Jurkat, Clone E6-1 (cell line): Measurements from ENCODE around the gene ULK4.

ENCODE experiments used
- DNase-seq: peaks from one replicate; pipeline ENCODE4 v3.0.0-alpha.2; 2011; ENCODE audit warnings: low read depth, low spot score
- H3K4me3 ChIP-seq: 2 replicates; pipeline ENCODE4 v1.5.1; 2011; ENCODE audit warnings: mild to moderate bottlenecking, low read length, control low read depth, moderate library complexity

ULK4 gene

GRCh38 chr3:41362638-41363559 is 599.0 kb downstream of the ULK4 start:
- no peak for DNase-seq

GRCh38 chr3:41357271-41357670 is 604.6 kb downstream of the ULK4 start:
- no peak for DNase-seq
- H3K4me3 ChIP-seq: no peak overlapping the region

More at GRCh38 chr3:41362638-41363559, 599.0 kb downstream of the ULK4 start:
- no peak overlapping the region for H3K4me3 ChIP-seq

- DNase-seq: no peak
- H3K4me3 ChIP-seq: no peak overlapping the region
Measured at GRCh38 chr3:41356775-41357174, 605.1 kb downstream of the ULK4 start.

GRCh38 chr3:41352510-41352909 is 609.4 kb downstream of the ULK4 start:
- no peak for DNase-seq
- H3K4me3 ChIP-seq: no peak overlapping the region

GRCh38 chr3:41350441-41350840 is 611.5 kb downstream of the ULK4 start:
- H3K4me3 ChIP-seq: no peak overlapping the region
- no peak for DNase-seq

- no peak for DNase-seq
- no peak overlapping the region for H3K4me3 ChIP-seq
Measured at GRCh38 chr3:41348401-41348800, 613.5 kb downstream of the ULK4 start.

- DNase-seq: no peak
- H3K4me3 ChIP-seq: no peak overlapping the region
Measured at GRCh38 chr3:41346698-41347270, 615.1 kb downstream of the ULK4 start.

- H3K4me3 ChIP-seq: no peak overlapping the region
- DNase-seq: no peak
Measured at GRCh38 chr3:41345788-41346187, 616.1 kb downstream of the ULK4 start.

GRCh38 chr3:41339758-41340157 is 622.1 kb downstream of the ULK4 start:
- H3K4me3 ChIP-seq: no peak overlapping the region
- DNase-seq: no peak

GRCh38 chr3:41338276-41338675 is 623.6 kb downstream of the ULK4 start:
- DNase-seq: no peak
- H3K4me3 ChIP-seq: no peak overlapping the region

- H3K4me3 ChIP-seq: no peak overlapping the region
- no peak for DNase-seq
Measured at GRCh38 chr3:41334426-41334825, 627.5 kb downstream of the ULK4 start.

GRCh38 chr3:41331041-41331440 is 630.9 kb downstream of the ULK4 start:
- H3K4me3 ChIP-seq: no peak overlapping the region
- DNase-seq: no peak

- no peak for DNase-seq
Measured at GRCh38 chr3:41330465-41330864, 631.4 kb downstream of the ULK4 start.

GRCh38 chr3:41329881-41330280 is 632.0 kb downstream of the ULK4 start:
- no peak for DNase-seq
- no peak overlapping the region for H3K4me3 ChIP-seq

More at GRCh38 chr3:41330465-41330864, 631.4 kb downstream of the ULK4 start:
- no peak overlapping the region for H3K4me3 ChIP-seq

GRCh38 chr3:41328926-41329325 is 633.0 kb downstream of the ULK4 start:
- no peak overlapping the region for H3K4me3 ChIP-seq
- no peak for DNase-seq

GRCh38 chr3:41327718-41328117 is 634.2 kb downstream of the ULK4 start:
- no peak for DNase-seq
- H3K4me3 ChIP-seq: no peak overlapping the region

GRCh38 chr3:41324156-41324475 is 637.8 kb downstream of the ULK4 start:
- H3K4me3 ChIP-seq: no peak overlapping the region

GRCh38 chr3:41323467-41324155 is 638.3 kb downstream of the ULK4 start:
- no peak for DNase-seq
- no peak overlapping the region for H3K4me3 ChIP-seq

More at GRCh38 chr3:41324156-41324475, 637.8 kb downstream of the ULK4 start:
- no peak for DNase-seq

- H3K4me3 ChIP-seq: no peak overlapping the region
- no peak for DNase-seq
Measured at GRCh38 chr3:41321642-41321980, 640.3 kb downstream of the ULK4 start.

- DNase-seq: no peak
Measured at GRCh38 chr3:41320953-41321641, 640.8 kb downstream of the ULK4 start.

More at GRCh38 chr3:41320953-41321641, 640.8 kb downstream of the ULK4 start:
- no peak overlapping the region for H3K4me3 ChIP-seq
